Measurements from ENCODE around the gene AKT3.

DNA sequence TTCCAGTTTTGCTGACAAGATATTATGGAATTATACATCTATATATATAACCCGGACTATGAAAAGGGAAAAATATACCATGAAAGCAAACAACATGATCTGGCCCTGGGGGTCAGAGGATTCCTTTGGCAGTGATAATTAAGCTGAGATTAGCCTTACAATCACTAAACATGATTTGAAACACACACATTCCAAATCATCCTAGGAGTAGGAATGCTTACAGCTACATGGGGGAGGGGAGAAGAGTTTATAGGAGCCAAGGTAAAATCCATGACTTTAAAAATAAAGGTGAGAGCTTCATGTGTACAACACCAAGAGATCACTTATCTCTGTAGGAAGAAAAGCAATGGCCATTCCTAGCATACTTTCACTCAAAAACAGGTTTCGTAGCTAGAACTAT is 57.6 kb downstream of the AKT3 start:
- no peak for TF ChIP-seq EZH2 (IDR thresholded peaks at IDR 0.05; ENCODE audit: low read length)
- TF ChIP-seq, protein P1, sequence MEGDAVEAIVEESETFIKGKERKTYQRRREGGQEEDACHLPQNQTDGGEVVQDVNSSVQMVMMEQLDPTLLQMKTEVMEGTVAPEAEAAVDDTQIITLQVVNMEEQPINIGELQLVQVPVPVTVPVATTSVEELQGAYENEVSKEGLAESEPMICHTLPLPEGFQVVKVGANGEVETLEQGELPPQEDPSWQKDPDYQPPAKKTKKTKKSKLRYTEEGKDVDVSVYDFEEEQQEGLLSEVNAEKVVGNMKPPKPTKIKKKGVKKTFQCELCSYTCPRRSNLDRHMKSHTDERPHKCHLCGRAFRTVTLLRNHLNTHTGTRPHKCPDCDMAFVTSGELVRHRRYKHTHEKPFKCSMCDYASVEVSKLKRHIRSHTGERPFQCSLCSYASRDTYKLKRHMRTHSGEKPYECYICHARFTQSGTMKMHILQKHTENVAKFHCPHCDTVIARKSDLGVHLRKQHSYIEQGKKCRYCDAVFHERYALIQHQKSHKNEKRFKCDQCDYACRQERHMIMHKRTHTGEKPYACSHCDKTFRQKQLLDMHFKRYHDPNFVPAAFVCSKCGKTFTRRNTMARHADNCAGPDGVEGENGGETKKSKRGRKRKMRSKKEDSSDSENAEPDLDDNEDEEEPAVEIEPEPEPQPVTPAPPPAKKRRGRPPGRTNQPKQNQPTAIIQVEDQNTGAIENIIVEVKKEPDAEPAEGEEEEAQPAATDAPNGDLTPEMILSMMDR (optimal IDR thresholded peaks at IDR 0.05 in 1 of 3, IDR thresholded peaks at IDR 0.05 in 1 of 3, conservative IDR thresholded peaks at IDR 0.05 in 1 of 3; ENCODE audit: extremely low read depth in 1 of 3, insufficient read depth in 2 of 3, low read length in 3 of 3): no peak
